Germinal center (tissue), 1 donor: Measurements from ENCODE around the gene TUBA3D.
"Not testable (repeated sequence)": the region's sequence is repeated elsewhere in the genome, so short reads cannot be mapped to it uniquely, and the experiment has no call there.

Experiments used
- DNase-seq: peaks from one replicate; pipeline ENCODE4 v3.0.0; 2012; ENCODE audit warnings: mixed read lengths, low spot score

Gene TUBA3D

GRCh38 chr2:131475831-131476230, at the start of gene TUBA3D:
TUBA3D (plus strand) TSS chr2:131476119; CDS start chr2:131476200, 81 bp downstream.
- no peak for DNase-seq

- no peak for DNase-seq
These were observed 49.2 kb upstream of the TUBA3D start for GRCh38 chr2:131426727-131427126.

- DNase-seq, result no peak
These were observed 44.6 kb upstream of the TUBA3D start for GRCh38 chr2:131431336-131431735.

GRCh38 chr2:131440742-131441468, 35.0 kb upstream of the TUBA3D start:
- DNase-seq, result not testable (repeated sequence)

- DNase-seq, result not testable (repeated sequence)
These were observed 31.0 kb upstream of the TUBA3D start for GRCh38 chr2:131444736-131445514.

- not testable (repeated sequence) for DNase-seq
These were observed 30.5 kb upstream of the TUBA3D start for GRCh38 chr2:131445515-131445797.

- DNase-seq, result no peak
These were observed 30.0 kb upstream of the TUBA3D start for GRCh38 chr2:131445896-131446295.

- DNase-seq, result not testable (repeated sequence)
These were observed 27.9 kb upstream of the TUBA3D start for GRCh38 chr2:131447981-131448380.

- not testable (repeated sequence) for DNase-seq
These were observed 24.5 kb upstream of the TUBA3D start for GRCh38 chr2:131451265-131451949.

- DNase-seq, result not testable (repeated sequence)
These were observed 21.0 kb upstream of the TUBA3D start for GRCh38 chr2:131454914-131455313.

- DNase-seq, result not testable (repeated sequence)
These were observed 8.2 kb upstream of the TUBA3D start for GRCh38 chr2:131467722-131468121.

- DNase-seq, result not testable (repeated sequence)
These were observed 5.0 kb upstream of the TUBA3D start for GRCh38 chr2:131470944-131471343.

GRCh38 chr2:131471624-131472023, 4.3 kb upstream of the TUBA3D start:
- DNase-seq, result not testable (repeated sequence)

GRCh38 chr2:131473266-131473665, 2.7 kb upstream of the TUBA3D start:
- not testable (repeated sequence) for DNase-seq

- not testable (repeated sequence) for DNase-seq
These were observed 444 bp downstream of the TUBA3D start for GRCh38 chr2:131476363-131476762.

GRCh38 chr2:131477227-131477626, 1.3 kb downstream of the TUBA3D start:
- DNase-seq, result not testable (repeated sequence)

GRCh38 chr2:131478074-131478849, 2.3 kb downstream of the TUBA3D start:
- not testable (repeated sequence) for DNase-seq

GRCh38 chr2:131478850-131479461, 3.0 kb downstream of the TUBA3D start:
- DNase-seq, result not testable (repeated sequence)

GRCh38 chr2:131480351-131480750, 4.4 kb downstream of the TUBA3D start:
- DNase-seq, result not testable (repeated sequence)

- not testable (repeated sequence) for DNase-seq
These were observed 6.7 kb downstream of the TUBA3D start for GRCh38 chr2:131482506-131483155.
